Sigmoid colon (tissue), 7 donors: ENCODE results near the gene PLD1. TPM values are rescaled to one million over a fixed set of nuclear protein-coding genes. Genes with fewer than 3 reads are reported as not detected.

Experiments
- DNase-seq: peaks from one replicate; pipeline ENCODE4 v3.0.0-alpha.2; 2019
- H3K27ac ChIP-seq, 4 donors: fragments of 200-600 bp; sonication (generic); one replicate each; pipeline ENCODE4 v1.5.1; 2016 to 2019; ENCODE audit warnings: mild to moderate bottlenecking in 1 of 4
- H3K27me3 ChIP-seq, 3 donors: fragments of 200-600 bp; sonication (generic); one replicate each; pipeline ENCODE4 v1.5.1; 2019; ENCODE audit warnings: mild to moderate bottlenecking in 1 of 3
- H3K36me3 ChIP-seq, 4 donors: fragments of 200-600 bp; sonication (generic); one replicate each; pipeline ENCODE4 v1.5.1; 2016 to 2019
- H3K4me1 ChIP-seq, 4 donors: fragments of 200-600 bp; sonication (generic); one replicate each; pipeline ENCODE4 v1.5.1; 2017 to 2019
- H3K4me3 ChIP-seq, 4 donors: fragments of 200-600 bp; sonication (generic); one replicate each; pipeline ENCODE4 v1.5.1; 2017 to 2019; ENCODE audit warnings: mild to moderate bottlenecking in 2 of 4, moderate library complexity in 1 of 4
- H3K9me3 ChIP-seq, 4 donors: fragments of 200-600 bp in 3 of 4; sonication (generic) in 3 of 4; one replicate each; pipeline versions ENCODE4 v1.5.1 to v1.6.1; 2013 to 2019
- CTCF ChIP-seq, 4 experiments: fragments of 450-650 bp in 3 of 4; fragments of 200-600 bp in 1 of 4; IDR thresholded peaks; one replicate each; pipeline ENCODE4 v1.5.1; 2016 to 2019; ENCODE audit warnings: antibody characterized with exemption in 4 of 4, mild to moderate bottlenecking in 3 of 4, moderate library complexity in 2 of 4
- EP300 ChIP-seq, 4 donors: sonication (generic); formaldehyde crosslinking; IDR thresholded peaks; one replicate each; pipeline ENCODE4 v1.6.1; 2017; ENCODE audit warnings: antibody characterized with exemption in 4 of 4
- POLR2A ChIP-seq, 2 donors: fragments of 450-650 bp; IDR thresholded peaks; one replicate each; pipeline ENCODE4 v1.6.1; 2016; ENCODE audit warnings: antibody characterized with exemption in 2 of 2, mild to moderate bottlenecking in 2 of 2, moderate library complexity in 2 of 2
- POLR2AphosphoS5 ChIP-seq, 4 donors: sonication (generic); formaldehyde crosslinking; IDR thresholded peaks; one replicate each; pipeline ENCODE4 v1.6.1; 2017; ENCODE audit warnings: antibody characterized with exemption in 4 of 4
- WGBS, 2 donors: extraction: QIAGEN DNeasy Blood & Tissue Kit; methylation state at CpG; one replicate each; pipeline ENCODE4 v1.1.7; 2013; 5-methylcytosine and 5-hydroxymethylcytosine counted together
- intact Hi-C: fragments of 100-400 bp; cut with DNase I; formaldehyde crosslinking; loops from one replicate; pipeline ENCODE4 v1.15.1; 2023
- polyA plus RNA-seq, 3 donors: library from polyadenylated mRNA; stranded (reverse); fragments of 200-250 nt; gene quantifications; one replicate each; pipeline ENCODE4 v1.2.3, GENCODE V29; 2013
- total RNA-seq, 4 donors: library from RNA; depleted of rRNA; stranded (reverse); fragments of >200 nt; gene quantifications; one replicate each; pipeline ENCODE4 v1.1.0, GENCODE V29; 2016
- donor health status: healthy with polysubstance abuse.
- donor health status: Bipolar disorder and iron deficiency.
- donor health status: healthy.

Gene PLD1
- total and polyA plus RNA-seq, 7 donors = 8.6 to 24.3 (median 12.2) TPM

GRCh38 chr3:171685116-171685895, 125.0 kb downstream of the PLD1 start:
- Histone ChIP-seq H3K4me1 (peaks cover 0 to 12% (median 3%) of the 10 kb centered on the region in 4 donors), H3K9me3 (no peaks in the 10 kb centered on the region), H3K27me3 (no peaks in the 10 kb centered on the region), H3K4me3 (no peak overlapping the region), H3K36me3 (no peaks in the 10 kb centered on the region), H3K27ac (no peak overlapping the region)
- no peak for TF ChIP-seq EP300 (IDR thresholded peaks at IDR 0.05)
- no peak for TF ChIP-seq POLR2A (IDR thresholded peaks at IDR 0.05)
- TF ChIP-seq POLR2AphosphoS5 (IDR thresholded peaks at IDR 0.05) = no peak
- TF ChIP-seq CTCF (IDR thresholded peaks at IDR 0.05) = no peak
- DNase-seq = no peak
- intact Hi-C loops = no loop called here
- WGBS, 2 donors = 95% methylated on average over 6 of the region's 6 CpGs

- Histone ChIP-seq H3K27ac (no peak overlapping the region), H3K27me3 (no peaks in the 10 kb centered on the region), H3K36me3 (no peaks in the 10 kb centered on the region), H3K9me3 (no peaks in the 10 kb centered on the region), H3K4me3 (no peak overlapping the region), H3K4me1 (peaks cover 0 to 12% (median 3%) of the 10 kb centered on the region in 4 donors)
- 16 to 60% methylated on average over 2 of the region's 2 CpGs for WGBS, 2 donors
- intact Hi-C loops = no loop called here
- no peak for DNase-seq
- TF ChIP-seq POLR2AphosphoS5 (IDR thresholded peaks at IDR 0.05) = no peak
- no peak for TF ChIP-seq POLR2A (IDR thresholded peaks at IDR 0.05)
- TF ChIP-seq EP300 (IDR thresholded peaks at IDR 0.05) = no peak
- TF ChIP-seq CTCF (IDR thresholded peaks at IDR 0.05) = no peak
Observed at GRCh38 chr3:171684221-171684620, 126.1 kb downstream of the PLD1 start.

- H3K9me3 ChIP-seq = no peaks in the 10 kb centered on the region
- no peaks in the 10 kb centered on the region for H3K27me3 ChIP-seq
- peaks cover 0 to 3% (median 1%) of the 10 kb centered on the region in 4 donors for H3K4me1 ChIP-seq
- intact Hi-C loops = no loop called here
- H3K4me3 ChIP-seq = no peak overlapping the region
- TF ChIP-seq EP300 (IDR thresholded peaks at IDR 0.05) = no peak
- no peak for TF ChIP-seq CTCF (IDR thresholded peaks at IDR 0.05)
- TF ChIP-seq POLR2AphosphoS5 (IDR thresholded peaks at IDR 0.05) = no peak
- TF ChIP-seq POLR2A (IDR thresholded peaks at IDR 0.05) = no peak
- no peaks in the 10 kb centered on the region for H3K36me3 ChIP-seq
- WGBS, 2 donors = 96 to 98% methylated on average over 3 of the region's 3 CpGs
- no peak overlapping the region for H3K27ac ChIP-seq
- DNase-seq = no peak
Observed at GRCh38 chr3:171682743-171683142, 127.5 kb downstream of the PLD1 start.

GRCh38 chr3:171680726-171681411, 129.4 kb downstream of the PLD1 start:
- 16 to 66% methylated on average over 6 of the region's 6 CpGs for WGBS, 2 donors
- intact Hi-C loops = no loop called here
- H3K27ac ChIP-seq = no peak overlapping the region
- H3K36me3 ChIP-seq = no peaks in the 10 kb centered on the region
- H3K4me1 ChIP-seq = no peaks in the 10 kb centered on the region
- no peak for DNase-seq
- H3K9me3 ChIP-seq = no peaks in the 10 kb centered on the region
- no peaks in the 10 kb centered on the region for H3K27me3 ChIP-seq
- H3K4me3 ChIP-seq = no peak overlapping the region
- no peak for TF ChIP-seq EP300 (IDR thresholded peaks at IDR 0.05)
- TF ChIP-seq CTCF (IDR thresholded peaks at IDR 0.05) = no peak
- no peak for TF ChIP-seq POLR2A (IDR thresholded peaks at IDR 0.05)
- TF ChIP-seq POLR2AphosphoS5 (IDR thresholded peaks at IDR 0.05) = no peak
